Subcutaneous abdominal adipose tissue (tissue), 5 donors: Measurements from ENCODE around the gene ELMOD1.
A peak's percentile ranks its signal among the peaks of the same experiment; 100 is the strongest.

Experiments
- H3K27ac ChIP-seq: one replicate; pipeline ENCODE4 v1.7.0; 2013; ENCODE audit warnings: low read depth, mild to moderate bottlenecking, inconsistent platforms, low read length, moderate library complexity
- H3K27me3 ChIP-seq, 5 donors: one replicate each; pipeline ENCODE4 v1.7.0; 2013; ENCODE audit warnings: low read length in 5 of 5, inconsistent platforms in 1 of 5; ENCODE audit not compliant: control insufficient read depth in 5 of 5, insufficient read depth in 4 of 5
- H3K36me3 ChIP-seq, 5 donors: one replicate each; pipeline ENCODE4 v1.7.0; 2013; ENCODE audit warnings: low read length in 5 of 5; ENCODE audit not compliant: control insufficient read depth in 5 of 5, insufficient read depth in 5 of 5
- H3K4me1 ChIP-seq, 5 donors: one replicate each; pipeline ENCODE4 v1.7.0; 2013; ENCODE audit warnings: low read length in 5 of 5, mild to moderate bottlenecking in 3 of 5, moderate library complexity in 1 of 5; ENCODE audit not compliant: control insufficient read depth in 5 of 5, insufficient read depth in 5 of 5
- H3K4me3 ChIP-seq, 5 donors: one replicate each; pipeline ENCODE4 v1.7.0; 2013; ENCODE audit warnings: low read length in 5 of 5, low read depth in 1 of 5
- H3K9ac ChIP-seq, 5 donors: one replicate each; pipeline ENCODE4 v1.7.0; 2013; ENCODE audit warnings: low read length in 5 of 5, mild to moderate bottlenecking in 4 of 5, moderate library complexity in 3 of 5
- H3K9me3 ChIP-seq, 5 donors: one replicate each; pipeline ENCODE4 v1.7.0; 2013; ENCODE audit warnings: low read length in 5 of 5; ENCODE audit not compliant: control insufficient read depth in 5 of 5
- donor health status: healthy.
- donor health status: healthy.
- donor health status: healthy.
- donor health status: healthy.
- donor health status: healthy.

The ELMOD1 gene

DNA sequence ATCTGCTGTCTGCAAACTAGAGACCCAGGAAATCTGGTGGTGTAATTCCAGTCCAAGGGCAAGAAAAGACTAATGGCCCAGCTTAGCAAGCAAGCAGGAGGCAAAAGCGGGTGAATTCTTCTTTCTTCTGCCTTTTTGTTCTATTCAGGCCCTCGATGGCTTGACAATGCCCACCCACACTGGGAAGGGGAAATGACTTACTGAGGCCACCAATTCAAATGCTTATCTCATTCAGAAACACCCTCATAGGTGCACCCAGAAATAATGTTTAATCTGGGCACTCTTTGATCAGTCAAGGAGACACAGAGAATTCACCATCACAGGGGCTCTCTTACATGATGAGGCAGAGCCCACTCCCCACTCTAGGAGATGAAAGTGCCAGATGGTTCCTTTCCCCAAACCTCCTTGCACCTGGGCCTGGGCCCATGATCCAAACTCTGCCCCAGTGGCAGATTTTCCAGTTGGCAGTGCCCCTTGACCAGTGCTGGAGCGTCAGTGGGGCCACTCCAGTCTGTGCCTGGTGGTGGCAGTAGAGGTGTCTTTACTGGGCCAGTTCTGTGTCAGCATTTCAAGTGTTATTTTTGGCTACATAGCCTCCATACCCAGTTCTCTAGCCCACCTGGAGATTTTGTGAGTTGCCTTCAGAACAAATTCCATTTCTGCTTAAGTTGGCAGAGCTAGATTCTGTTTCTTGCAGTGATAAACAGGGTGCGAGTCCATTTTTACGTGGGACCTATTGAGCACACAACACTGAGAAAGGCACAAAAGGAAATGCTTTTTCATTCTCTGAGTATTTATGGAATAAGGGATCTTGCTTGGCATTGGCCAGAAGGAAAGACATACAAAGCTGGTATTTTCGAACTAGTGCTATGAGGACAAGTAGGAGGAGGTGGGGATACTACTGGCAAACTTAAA lies 7.5 kb downstream of the ELMOD1 start:
- H3K27me3 ChIP-seq = peaks cover 6 to 12% (median 8%) of the 10 kb centered on the region in 5 donors
- H3K4me3 ChIP-seq = no peak overlapping the region
- H3K36me3 ChIP-seq = no peaks in the 10 kb centered on the region
- no peak overlapping the region for H3K27ac ChIP-seq
- peaks cover 0 to 7% (median 0%) of the 10 kb centered on the region in 5 donors for H3K4me1 ChIP-seq
- no peak overlapping the region for H3K9ac ChIP-seq
- no peaks in the 10 kb centered on the region for H3K9me3 ChIP-seq

DNA sequence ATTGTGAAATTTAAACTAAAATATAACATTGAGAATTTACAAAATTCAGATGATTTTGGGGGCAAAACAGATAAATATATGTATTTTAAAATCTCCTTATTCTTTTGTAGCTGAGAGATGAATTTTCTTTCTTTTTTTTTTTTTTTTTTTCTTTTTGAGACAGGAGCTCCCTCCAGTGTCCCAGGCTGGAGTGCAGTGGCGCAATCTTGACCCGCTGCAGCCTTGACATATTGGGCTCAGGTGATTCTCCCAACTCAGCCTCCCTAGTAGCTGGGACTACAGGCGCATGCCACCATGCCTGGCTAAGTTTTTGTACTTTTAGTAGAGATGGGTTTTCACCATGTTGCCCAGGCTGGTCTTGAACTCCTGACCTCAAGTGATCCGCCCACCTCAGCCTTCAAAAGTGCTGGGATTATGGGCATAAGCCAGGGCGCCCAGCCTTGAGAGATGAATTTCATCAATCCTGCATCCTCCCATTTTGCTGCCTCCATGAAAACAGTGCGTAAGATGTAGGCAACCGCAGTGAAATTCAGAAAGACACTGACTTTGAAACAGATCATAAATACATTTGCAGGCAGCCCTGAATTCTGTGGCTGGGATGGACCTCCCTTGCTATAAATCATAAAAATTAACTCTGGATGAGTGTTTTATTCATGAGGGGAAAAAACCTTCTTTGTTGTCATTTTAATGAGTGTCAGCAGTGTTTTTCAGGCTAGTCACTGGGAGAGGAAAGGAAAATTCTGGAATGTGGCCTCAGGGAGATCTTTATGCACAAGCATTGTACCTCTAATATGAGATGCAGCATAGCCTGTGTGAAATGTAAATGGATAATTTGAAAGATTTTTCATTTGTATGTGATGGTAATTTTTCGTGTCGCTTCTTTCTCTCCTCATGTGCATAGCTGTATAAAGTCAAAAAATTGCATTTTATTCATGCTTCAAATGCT lies 14.4 kb downstream of the ELMOD1 start:
- Histone ChIP-seq H3K4me3 (no peak overlapping the region), H3K27me3 (peaks cover 0 to 4% (median 0%) of the 10 kb centered on the region in 5 donors), H3K9ac (no peak overlapping the region), H3K9me3 (no peaks in the 10 kb centered on the region), H3K4me1 (peaks cover 0 to 10% (median 4%) of the 10 kb centered on the region in 5 donors), H3K36me3 (no peaks in the 10 kb centered on the region), H3K27ac (no peak overlapping the region)

GRCh38 chr11:107606141-107606540 lies 15.2 kb downstream of the ELMOD1 start:
- Histone ChIP-seq H3K4me3 (no peak overlapping the region), H3K36me3 (no peaks in the 10 kb centered on the region), H3K27ac (no peak overlapping the region), H3K4me1 (peaks cover 0 to 10% (median 4%) of the 10 kb centered on the region in 5 donors), H3K9me3 (no peaks in the 10 kb centered on the region), H3K9ac (no peak overlapping the region), H3K27me3 (peaks cover 0 to 4% (median 0%) of the 10 kb centered on the region in 5 donors)

GRCh38 chr11:107608809-107609208 lies 17.9 kb downstream of the ELMOD1 start:
- Histone ChIP-seq H3K9ac (no peak overlapping the region), H3K27me3 (peaks cover 0 to 3% (median 0%) of the 10 kb centered on the region in 5 donors), H3K9me3 (no peaks in the 10 kb centered on the region), H3K27ac (no peak overlapping the region), H3K4me1 (peaks cover 0 to 10% (median 4%) of the 10 kb centered on the region in 5 donors), H3K36me3 (no peaks in the 10 kb centered on the region), H3K4me3 (no peak overlapping the region)

- H3K4me3 ChIP-seq = no peak overlapping the region
Measured at GRCh38 chr11:107609400-107610218, 18.7 kb downstream of the ELMOD1 start.

GRCh38 chr11:107612445-107612844 lies 21.5 kb downstream of the ELMOD1 start:
- Histone ChIP-seq H3K4me1 (peaks cover 0 to 10% (median 4%) of the 10 kb centered on the region in 5 donors), H3K9me3 (no peaks in the 10 kb centered on the region), H3K9ac (no peak overlapping the region), H3K27ac (no peak overlapping the region), H3K36me3 (no peaks in the 10 kb centered on the region), H3K27me3 (no peaks in the 10 kb centered on the region), H3K4me3 (no peak overlapping the region)

More at GRCh38 chr11:107609400-107610218, 18.7 kb downstream of the ELMOD1 start:
- no peaks in the 10 kb centered on the region for H3K36me3 ChIP-seq
- no peak overlapping the region for H3K27ac ChIP-seq
- no peaks in the 10 kb centered on the region for H3K9me3 ChIP-seq
- no peak overlapping the region for H3K9ac ChIP-seq
- peaks cover 0 to 10% (median 4%) of the 10 kb centered on the region in 5 donors for H3K4me1 ChIP-seq
- no peaks in the 10 kb centered on the region for H3K27me3 ChIP-seq

DNA sequence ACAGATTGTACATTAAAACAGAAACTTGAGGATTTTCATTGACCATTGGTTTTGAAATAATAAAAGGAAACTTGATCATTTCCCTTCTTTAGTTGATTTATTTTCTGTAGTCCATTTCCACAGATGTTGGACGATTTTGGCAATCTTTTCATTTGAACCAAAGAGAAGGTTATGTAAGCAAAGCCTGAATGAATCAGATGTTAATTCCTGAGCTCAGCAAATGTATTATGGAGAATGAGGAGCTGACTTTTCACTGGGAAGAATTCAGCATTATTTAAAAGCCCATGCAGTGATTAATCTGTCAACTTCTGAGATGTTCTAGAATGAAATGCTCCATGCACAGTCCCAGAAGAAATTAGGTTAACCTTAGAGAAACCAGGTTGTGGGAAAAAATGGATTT lies 29.0 kb downstream of the ELMOD1 start:
- H3K4me3 ChIP-seq = no peak overlapping the region
- H3K9me3 ChIP-seq = no peaks in the 10 kb centered on the region
- no peak overlapping the region for H3K9ac ChIP-seq
- H3K36me3 ChIP-seq = no peaks in the 10 kb centered on the region
- no peak overlapping the region for H3K27ac ChIP-seq
- no peaks in the 10 kb centered on the region for H3K27me3 ChIP-seq
- H3K4me1 ChIP-seq = no peaks in the 10 kb centered on the region

- no peak overlapping the region for H3K4me3 ChIP-seq
- no peaks in the 10 kb centered on the region for H3K9me3 ChIP-seq
- no peak overlapping the region for H3K9ac ChIP-seq
- no peaks in the 10 kb centered on the region for H3K4me1 ChIP-seq
- H3K27me3 ChIP-seq = no peaks in the 10 kb centered on the region
- no peaks in the 10 kb centered on the region for H3K36me3 ChIP-seq
- H3K27ac ChIP-seq = no peak overlapping the region
Measured at GRCh38 chr11:107621081-107621480, 30.1 kb downstream of the ELMOD1 start.

GRCh38 chr11:107623183-107623582 lies 32.2 kb downstream of the ELMOD1 start:
- Histone ChIP-seq H3K27ac (peak overlapping the region; percentile 15), H3K36me3 (no peaks in the 10 kb centered on the region), H3K4me1 (no peaks in the 10 kb centered on the region), H3K27me3 (no peaks in the 10 kb centered on the region), H3K4me3 (no peak overlapping the region), H3K9ac (no peak overlapping the region), H3K9me3 (no peaks in the 10 kb centered on the region)
